Measurements from ENCODE around the gene ERMAP.
"Not testable (repeated sequence)": the region's sequence is repeated elsewhere in the genome, so short reads cannot be mapped to it uniquely, and the experiment has no call there.

The ERMAP gene

DNA sequence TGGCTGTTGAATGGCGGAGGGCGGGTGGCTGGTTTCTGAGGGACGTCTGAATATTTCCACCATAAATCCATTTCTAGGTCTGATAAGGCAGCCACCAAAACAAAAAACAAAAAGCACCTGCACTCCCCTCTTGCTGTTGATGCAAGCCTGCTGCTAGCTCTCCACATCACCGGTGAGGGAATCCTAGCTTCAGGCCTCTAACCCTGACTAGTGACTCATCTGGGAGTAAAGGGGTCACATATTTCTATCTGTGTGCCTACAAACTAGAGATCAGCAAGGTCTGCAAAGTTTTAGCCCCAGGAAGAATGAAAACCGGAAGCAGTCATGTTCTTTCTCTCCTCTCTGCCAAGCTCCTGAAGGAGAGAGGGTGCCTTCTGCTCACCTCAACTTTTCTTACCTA is 10.3 kb upstream of the ERMAP start:
- DNase-seq (ENCODE audit: low read depth in 2 of 2, low spot score in 1 of 2) = no peak

DNA sequence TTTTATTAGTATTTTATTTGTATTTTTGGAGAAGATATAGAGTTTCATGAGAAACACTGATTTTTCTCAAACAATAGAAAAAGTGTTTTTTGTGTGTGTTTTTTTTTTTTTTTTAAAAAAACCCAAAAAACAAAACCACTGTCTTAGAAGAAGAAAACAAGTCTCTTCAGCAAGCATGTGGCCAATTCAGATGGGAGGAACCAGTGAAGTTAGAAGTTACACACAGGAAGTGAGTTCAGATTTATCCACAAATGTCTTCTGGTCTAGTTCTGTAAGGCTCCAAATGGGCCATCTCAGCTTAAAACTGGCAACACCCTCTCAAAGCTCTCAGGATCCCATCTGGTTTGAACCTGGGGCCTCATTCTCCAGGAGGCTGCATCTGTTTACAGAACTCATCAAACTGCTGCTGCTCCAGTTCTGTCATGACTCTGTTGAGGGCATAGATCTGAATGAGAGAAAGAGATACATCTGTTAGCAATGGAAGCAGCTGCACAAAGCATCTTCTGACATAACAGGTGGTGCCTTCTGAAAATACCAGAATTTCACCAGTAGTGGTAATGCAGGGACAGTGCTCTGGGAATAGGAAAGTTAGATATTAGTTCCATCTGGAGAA is 9.8 kb upstream of the ERMAP start:
- DNase-seq (ENCODE audit: low read depth in 2 of 2, low spot score in 1 of 2) = no peak

DNA sequence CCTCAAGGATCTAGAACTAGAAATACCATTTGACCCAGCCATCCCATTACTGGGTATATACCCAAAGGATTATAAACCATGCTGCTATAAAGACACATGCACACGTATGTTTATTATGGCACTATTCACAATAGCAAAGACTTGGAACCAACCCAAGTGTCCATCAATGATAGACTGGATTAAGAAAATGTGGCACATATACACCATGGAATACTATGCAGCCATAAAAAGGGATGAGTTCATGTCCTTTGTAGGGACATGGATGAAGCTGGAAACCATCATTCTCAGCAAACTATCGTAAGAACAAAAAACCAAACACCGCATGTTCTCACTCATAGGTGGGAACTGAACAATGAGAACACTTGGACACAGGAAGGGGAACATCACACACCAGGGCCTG is 2.1 kb upstream of the ERMAP start:
- not testable (repeated sequence) for DNase-seq (ENCODE audit: low read depth in 2 of 2, low spot score in 1 of 2)

DNA sequence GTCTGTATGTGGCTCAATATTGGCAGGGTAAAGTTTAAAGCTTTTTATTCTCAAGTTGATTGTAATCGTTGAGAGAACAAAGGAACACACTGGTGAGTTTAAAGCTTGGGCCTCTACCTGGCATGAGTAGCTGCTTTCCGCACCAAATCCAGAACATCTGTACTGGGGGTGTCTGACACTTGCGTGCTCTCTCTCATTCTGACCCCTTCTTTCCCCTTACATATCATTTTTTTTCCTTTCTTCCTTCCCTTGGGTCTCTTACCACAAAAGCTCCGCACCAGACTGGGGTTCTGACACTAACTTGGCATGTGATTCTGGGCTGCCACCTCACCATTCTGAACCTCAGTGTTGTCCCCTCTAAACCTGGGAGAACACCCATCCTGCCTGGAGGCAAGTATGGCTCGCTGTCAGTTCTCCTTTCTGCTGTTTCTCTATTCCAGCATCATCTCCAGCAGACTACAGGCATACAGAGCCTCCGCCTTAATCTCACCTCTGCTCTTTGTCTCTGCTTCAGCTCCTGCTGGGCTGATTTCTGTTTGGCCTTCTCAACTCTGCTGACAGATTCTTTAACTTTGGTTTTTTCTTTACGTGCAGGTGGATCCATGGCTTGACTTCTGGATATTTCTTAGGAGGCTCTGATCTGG is 859 bp upstream of the ERMAP start:
- DNase-seq (ENCODE audit: low read depth in 2 of 2, low spot score in 1 of 2) = no peak

DNA sequence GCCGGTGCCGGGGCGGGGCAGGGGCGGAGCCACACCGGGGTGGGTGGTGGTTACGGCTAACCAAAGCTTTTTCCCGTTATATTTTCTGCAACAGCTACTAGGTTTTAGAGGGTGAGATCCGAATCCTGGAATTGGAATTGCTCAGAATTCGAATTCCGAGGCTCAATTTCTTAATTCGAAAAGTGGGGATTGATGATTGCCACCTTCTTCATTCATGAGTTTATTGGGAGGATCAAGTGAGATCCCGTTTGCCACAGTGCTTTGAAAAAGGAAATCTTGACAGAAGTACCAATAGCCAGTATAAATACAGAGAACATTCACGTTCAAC is 482 bp downstream of the ERMAP start:
- no peak for DNase-seq (ENCODE audit: low read depth in 2 of 2, low spot score in 1 of 2)

DNA sequence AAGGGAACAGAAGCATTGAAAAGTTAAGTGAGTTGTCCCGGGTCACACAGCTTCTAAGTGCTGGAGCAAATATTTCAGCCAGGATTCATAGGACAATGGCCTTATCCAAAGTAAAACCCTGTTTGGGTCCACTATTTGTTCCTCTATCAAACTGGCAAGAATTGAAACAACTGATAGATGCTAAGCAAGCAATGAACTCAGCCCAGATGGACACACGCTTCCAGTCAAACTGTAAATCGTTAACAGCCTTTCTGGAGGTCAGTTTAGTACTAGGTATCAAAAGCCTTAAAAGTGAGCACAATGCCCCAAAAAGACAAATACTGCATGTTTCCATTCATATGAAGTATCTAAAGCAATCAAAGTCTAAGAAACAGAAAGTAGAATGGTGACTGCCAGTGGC is 1.1 kb downstream of the ERMAP start:
- DNase-seq (ENCODE audit: low read depth in 2 of 2, low spot score in 1 of 2) = no peak

DNA sequence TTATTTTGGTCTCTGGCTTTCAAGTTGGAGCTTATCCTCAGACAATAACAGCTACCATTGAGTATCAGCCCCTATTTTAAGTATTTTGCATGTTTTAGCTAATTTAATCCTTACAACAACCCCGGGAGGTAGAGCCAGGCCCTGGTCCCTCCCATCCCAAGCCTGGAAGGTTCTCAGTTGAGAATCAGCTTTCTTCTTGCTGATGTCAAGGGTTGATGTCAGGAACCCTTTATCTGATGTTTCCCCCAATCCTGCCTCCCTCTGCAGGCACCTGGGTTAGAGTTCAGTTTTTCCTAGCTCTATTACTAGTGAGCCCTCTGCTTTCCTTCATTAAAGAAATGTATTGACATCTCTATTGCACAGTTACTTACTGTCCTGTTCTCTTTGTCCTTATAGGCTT is 3.9 kb downstream of the ERMAP start:
- DNase-seq (ENCODE audit: low read depth in 2 of 2, low spot score in 1 of 2) = no peak

DNA sequence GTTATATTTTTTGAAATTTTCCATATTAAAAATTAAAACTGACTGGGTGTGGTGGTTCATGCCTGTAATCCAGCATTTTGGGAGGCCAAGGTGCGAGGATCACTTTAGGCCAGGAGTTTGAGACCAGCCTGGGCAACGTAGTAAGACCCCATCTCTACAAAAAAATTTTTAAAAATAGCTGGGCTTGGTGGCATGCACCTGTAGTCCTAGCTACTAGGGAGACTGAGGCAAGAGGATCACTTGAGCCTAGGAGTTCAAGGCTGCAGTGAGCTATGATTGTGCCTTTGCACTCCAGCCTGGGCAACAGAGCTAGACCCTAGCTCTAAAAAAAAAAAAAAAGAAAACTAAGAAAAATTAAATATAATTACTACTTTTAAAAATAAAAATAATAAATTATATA is 4.8 kb downstream of the ERMAP start:
- DNase-seq (ENCODE audit: low read depth in 2 of 2, low spot score in 1 of 2) = no peak

DNA sequence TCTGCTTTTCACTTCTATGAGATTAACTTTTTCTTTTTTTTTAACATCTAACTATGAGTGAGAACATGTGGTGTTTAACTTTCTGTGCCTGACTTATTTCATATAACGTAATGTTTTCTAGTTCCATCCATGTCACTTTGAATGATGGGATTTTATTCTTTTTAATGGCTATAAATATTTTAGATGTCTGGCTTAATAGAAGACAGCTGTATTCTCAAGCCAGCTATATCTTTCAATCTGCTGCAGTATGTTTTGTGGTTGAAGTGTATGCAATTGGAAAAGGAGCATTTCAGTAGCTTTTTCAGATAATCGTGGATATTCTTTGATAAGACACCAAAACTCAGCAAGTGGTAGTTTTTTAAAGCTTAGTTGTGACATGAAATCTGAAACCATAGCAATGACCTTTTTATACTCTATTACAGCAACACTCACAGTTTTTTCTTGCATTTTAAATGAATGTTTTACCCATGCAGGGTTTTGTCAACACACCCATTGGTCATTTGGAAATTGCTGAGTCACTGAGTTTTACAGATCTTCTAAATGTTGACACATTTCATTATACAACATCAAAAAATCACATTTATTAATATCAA is 6.0 kb downstream of the ERMAP start:
- no peak for DNase-seq (ENCODE audit: low read depth in 2 of 2, low spot score in 1 of 2)

DNA sequence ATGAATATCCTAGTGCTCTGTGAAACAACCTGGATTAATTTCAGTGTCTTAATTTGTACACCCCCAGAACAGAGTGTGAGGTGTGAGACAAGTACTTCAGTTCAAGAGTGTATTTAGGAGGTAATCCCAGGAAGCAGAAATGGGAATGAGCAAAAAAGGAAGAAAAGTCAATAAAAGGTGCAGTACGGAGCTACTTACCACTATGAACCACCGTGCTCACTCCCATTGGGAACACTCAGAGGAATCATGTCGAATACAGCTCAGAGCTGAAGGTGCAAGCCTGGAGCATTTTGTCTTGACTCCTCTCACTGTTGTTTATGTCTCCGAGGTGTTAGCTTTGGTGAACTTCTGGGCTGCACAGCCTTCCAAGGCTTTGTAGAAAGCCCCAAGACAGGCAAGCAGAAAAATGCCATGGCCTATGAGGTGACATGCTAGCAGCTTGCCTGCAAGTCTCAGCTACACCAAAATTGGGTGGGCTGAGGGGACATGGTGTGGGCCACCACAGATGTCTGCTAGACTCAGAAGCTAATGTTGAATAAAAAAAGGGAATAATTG is 7.6 kb downstream of the ERMAP start:
- no peak for DNase-seq (ENCODE audit: low read depth in 2 of 2, low spot score in 1 of 2)

DNA sequence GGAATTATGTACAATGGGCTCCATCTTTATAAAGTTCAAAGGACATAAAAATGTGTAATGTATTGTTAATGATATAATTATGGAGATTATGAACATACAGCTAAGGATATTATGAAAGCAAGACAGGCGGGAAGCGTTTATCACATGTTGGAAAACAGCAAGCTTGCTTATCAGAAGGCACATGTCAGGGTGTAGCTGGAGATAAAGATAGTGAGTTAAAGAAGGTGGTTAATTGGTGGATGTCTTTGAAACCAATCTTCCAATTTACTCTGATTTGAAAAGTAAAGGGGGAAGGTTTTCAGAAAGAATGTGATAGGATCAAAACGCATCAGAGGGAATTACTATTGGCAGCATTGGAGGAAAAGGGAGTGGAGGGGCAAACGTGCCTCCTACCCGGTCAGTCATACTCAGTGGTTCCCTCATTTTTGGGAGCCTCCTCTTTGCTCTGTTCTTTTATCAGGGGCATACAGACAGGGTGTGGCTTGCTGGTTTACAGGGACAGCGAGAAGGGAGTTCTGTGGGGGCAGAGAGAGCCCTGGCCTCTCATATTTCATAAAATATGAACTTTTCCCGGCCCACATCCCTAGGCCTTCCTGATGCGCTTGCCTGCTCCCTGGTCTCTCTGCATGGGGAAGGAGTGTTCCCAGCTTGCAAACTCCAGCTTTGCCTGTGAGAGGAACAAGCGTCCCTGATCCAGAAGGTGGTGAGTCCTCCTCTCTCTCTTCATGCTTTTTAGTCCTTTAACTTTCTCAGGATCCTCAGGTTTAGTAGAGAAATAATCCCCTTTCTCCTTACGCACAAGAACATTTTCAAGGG is 8.3 kb downstream of the ERMAP start:
- DNase-seq (ENCODE audit: low read depth in 2 of 2, low spot score in 1 of 2) = no peak

DNA sequence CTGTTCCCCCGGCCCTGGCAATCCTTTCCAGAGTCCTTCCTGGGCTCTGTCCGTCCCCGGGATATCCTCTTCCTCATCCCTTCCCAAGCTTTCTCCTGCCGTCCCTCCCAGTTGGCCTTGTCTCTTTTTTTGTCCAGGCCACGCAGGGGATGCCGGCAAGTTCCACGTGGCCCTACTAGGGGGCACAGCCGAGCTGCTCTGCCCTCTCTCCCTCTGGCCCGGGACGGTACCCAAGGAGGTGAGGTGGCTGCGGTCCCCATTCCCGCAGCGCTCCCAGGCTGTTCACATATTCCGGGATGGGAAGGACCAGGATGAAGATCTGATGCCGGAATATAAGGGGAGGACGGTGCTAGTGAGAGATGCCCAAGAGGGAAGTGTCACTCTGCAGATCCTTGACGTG is 13.7 kb downstream of the ERMAP start:
- no peak for DNase-seq (ENCODE audit: low read depth in 2 of 2, low spot score in 1 of 2)

DNA sequence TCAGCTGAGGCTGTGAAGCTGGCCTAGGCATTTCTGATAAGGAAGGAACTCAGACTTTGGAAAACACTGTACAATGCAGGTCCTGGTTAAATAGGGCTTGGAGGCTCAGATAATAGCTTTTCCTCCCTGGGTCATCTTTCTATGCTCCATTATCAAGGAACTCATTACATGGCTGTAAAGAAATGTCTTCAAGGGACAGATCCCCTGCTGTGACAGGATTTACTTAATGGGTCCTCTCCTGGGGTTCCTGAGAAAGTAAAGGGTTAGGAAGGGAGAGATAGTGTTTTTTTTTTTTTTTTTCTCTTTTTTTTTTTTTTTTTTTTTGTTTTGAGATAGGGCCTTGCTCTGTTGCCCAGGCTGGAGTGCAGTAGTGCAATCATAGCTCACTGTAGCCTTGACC is 14.4 kb downstream of the ERMAP start:
- no peak for DNase-seq (ENCODE audit: low read depth in 2 of 2, low spot score in 1 of 2)

DNA sequence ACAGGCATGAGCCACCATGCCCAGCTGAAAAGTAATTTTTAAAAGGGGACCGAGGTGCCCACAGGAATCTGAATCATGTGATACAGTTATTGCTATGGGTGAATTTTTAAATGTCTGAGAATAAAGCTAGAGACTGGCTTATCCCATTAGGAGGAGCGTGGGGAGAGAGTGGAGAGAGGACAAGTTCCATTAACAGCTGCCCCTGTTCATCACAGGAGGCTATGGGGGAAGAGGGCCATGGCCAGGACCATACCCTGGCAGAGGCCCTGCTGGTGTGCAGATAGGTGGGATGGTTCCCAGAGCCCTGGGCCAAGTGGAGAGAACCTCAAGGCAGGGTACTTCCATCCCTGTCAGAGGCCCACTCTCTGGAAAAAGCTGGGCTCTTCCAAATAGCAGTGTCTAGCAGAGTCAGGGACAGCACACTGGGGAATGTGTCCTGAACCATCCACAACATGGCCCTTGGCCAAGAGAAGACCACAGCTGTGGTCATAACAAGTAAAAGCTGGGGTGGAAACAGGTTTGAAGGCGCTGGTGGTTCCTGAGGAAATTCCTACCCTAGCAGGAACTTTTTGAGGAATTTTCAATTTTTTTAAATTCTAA is 15.8 kb downstream of the ERMAP start:
- DNase-seq (ENCODE audit: low read depth in 2 of 2, low spot score in 1 of 2) = no peak

DNA sequence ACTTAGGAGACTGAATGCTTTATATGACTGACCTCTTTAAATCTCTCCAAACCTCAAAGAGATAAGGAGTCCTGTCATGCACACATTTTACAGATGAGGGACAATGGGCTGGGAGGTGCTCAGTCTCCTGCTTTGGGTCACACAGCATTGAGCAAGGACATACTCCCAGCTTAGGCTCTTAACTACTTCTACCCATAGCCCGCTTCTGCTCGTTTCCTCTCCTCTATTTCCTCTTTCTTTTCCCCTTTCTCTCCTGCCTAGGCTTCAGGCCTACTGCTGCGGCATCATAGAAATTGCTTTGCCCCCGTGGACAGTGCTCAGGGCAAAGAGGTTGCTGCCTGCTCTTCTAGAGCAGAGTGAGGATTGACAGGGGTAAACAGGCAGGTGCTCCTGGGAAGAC is 17.1 kb downstream of the ERMAP start:
- DNase-seq (ENCODE audit: low read depth in 2 of 2, low spot score in 1 of 2) = no peak

DNA sequence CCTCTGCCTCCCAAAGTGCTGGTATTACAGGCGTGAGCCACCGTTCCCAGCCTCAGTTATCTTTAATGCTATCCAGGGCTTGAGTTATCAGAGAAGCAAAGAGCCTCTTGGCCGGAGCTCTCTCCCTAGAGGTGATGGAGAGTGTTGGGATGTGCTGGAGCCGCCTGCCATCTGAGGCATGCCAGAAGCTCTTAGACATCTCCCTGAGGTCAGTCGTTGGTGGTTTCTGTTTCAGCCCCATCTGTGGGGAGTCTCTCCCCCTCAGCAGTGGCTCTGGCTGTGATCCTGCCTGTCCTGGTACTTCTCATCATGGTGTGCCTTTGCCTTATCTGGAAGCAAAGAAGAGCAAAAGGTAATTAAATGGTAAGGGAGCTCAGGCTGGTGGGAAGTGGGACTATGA is 17.9 kb downstream of the ERMAP start:
- no peak for DNase-seq (ENCODE audit: low read depth in 2 of 2, low spot score in 1 of 2)

DNA sequence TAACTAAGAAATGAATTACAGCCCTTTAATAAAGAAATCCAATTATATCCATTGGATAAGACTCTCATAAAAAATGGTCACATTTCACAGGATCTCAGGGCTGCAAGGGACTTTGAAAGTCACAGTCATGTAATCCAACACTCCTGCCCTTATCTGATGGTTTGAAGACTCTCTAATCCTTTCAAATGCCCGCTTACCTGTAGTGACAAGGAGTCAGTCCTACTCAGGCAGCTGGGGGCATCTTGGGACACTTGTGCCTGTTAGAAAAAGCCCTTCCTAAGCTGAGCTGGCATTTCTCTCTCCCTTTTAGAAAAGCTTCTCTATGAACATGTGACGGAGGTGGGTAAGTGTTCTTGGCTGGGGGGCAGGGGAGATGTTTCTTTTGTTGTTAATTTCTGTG is 18.5 kb downstream of the ERMAP start:
- DNase-seq (ENCODE audit: low read depth in 2 of 2, low spot score in 1 of 2) = no peak

DNA sequence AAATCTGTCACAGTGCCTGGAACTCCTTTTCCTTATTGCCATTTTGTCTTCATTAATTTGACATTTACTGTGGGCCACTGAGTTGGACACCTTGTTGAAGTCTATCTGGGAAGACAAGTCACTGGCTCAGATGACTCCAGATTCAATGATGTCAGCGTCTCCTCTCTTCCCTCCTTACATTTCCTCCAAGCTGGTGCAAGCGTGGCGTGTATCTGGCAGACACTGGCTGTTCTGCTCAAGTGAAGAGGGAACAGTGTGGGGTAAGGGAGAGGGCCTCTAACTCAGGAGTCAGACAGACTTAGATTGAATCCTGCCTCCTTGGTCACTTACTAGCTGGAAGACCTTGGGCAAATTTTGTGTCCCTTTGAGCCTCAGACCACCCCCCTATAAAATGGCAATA is 20.8 kb downstream of the ERMAP start:
- DNase-seq (ENCODE audit: low read depth in 2 of 2, low spot score in 1 of 2) = no peak

DNA sequence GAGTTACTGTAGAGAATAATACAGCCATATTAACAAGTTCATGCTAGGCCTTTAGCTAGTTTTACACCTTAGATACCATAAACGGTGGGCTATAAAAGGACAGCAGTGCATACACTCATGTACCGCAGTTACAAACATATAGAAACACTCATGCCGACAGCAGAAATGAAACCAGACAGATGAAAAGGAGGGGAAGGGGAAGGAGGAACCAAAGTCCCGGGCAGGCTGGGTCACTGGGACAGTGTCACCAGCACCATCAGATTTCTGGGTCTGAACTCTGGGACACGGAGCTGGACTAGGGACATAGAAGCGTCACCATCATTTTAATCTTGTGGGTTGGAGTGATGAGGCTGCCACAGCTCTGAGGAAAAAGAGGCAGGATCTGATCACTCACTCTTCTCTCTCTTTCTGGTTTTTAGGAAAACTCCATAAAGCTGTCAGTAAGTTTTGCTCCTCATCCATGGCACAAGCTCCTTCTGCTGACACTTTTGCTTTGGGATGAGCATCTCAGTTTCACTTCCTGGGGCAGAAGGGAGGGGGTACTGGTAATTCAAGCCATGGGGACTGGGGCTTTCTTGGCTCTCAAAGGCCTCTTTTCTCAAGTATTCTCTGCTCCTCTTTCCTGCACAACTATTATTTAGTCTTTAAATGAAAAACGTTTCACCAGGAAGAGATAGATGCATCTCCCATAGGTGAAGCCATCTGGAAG is 21.7 kb downstream of the ERMAP start:
- no peak for DNase-seq (ENCODE audit: low read depth in 2 of 2, low spot score in 1 of 2)

DNA sequence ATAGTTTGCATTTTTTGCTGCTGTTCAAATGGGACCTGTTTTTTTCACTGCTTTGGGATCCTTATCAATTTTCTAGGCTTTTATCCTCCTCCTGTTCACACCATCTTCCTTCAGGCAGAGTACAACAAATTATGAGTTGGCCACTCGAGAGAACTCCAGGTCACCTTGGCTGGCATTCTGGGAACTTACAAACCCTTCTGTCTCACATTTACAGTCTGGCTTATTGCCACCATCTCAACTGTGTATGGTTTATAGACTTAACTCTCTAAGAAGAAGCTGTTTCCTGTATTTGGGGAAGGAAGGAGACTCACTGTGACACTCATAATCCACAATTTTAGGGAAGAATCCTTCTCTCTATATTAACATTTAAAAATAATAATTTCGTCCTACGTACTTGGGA is 24.1 kb downstream of the ERMAP start:
- DNase-seq (ENCODE audit: low read depth in 2 of 2, low spot score in 1 of 2) = no peak
